PC-3 (cell line): ENCODE data around the gene NAV2.

ENCODE experiments used
- CTCF ChIP-seq: fragments of 300-600 bp; sonication (generic); conservative IDR thresholded peaks from 2 replicates; pipeline ENCODE4 v1.5.1; 2017; ENCODE audit warnings: antibody characterized with exemption, low read depth, mild to moderate bottlenecking, low read length
- EZH2 ChIP-seq: fragments of 300-600 bp; sonication (generic); IDR thresholded peaks from one replicate; pipeline ENCODE4 v1.6.1; 2017; ENCODE audit warnings: antibody characterized with exemption, mild to moderate bottlenecking, low read length; ENCODE audit not compliant: unreplicated experiment

GRCh38 chr11:19683862-19684491, 28.7 kb upstream of the NAV2 start:
- TF ChIP-seq CTCF (no peak), EZH2 (no peak)
